ENCODE measurements around the gene IRX6.

Gene IRX6

DNA sequence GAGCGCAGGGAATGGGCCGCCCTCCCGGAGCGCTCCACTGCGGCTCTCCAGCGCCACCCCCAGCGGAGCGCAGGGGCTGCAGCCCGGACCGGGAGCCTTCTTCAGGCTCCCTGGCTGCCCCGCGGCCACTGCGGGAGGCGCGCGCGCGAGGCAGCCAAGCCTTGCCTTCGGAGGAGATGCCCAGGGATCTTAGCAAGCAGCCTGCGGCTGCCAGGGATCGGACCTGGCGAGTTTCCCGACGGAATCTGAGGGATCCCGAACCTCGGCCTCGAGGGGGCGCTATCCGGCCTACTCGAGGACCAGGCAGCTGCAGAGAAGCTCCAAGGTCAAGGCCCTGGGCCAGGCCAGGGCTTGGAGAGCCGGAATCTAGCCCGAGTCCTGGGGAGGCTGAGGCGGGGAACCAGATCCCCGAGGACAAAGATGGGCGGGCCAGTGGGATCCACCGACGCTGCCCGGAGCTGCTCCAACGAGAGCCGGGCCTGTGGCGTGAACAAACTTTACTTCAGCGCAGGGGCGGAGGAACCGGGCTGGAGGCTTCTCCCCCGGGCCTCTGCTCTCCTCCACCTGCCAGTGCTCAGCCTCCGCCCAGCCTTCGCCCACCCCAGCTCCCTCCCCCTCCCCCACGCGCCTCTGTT, at the start of gene IRX6:
Gene IRX6 (plus strand): TSS at position 567 of the 635 bp plus-strand sequence. CDS start 889 bp downstream, outside the sequence.
- Mint-ChIP-seq H3K9me3 (no peaks in the 10 kb centered on the region), H3K27me3 (peaks cover 46% of the 10 kb centered on the region), H3K4me3 (no peak within 1 kb of the TSS), H3K27ac (no peak within 1 kb of the TSS), H3K36me3 (ENCODE audit: low read depth) (no peaks in the 10 kb centered on the region), H3K4me1 (ENCODE audit: low read depth) (no peaks in the 10 kb centered on the region)

DNA sequence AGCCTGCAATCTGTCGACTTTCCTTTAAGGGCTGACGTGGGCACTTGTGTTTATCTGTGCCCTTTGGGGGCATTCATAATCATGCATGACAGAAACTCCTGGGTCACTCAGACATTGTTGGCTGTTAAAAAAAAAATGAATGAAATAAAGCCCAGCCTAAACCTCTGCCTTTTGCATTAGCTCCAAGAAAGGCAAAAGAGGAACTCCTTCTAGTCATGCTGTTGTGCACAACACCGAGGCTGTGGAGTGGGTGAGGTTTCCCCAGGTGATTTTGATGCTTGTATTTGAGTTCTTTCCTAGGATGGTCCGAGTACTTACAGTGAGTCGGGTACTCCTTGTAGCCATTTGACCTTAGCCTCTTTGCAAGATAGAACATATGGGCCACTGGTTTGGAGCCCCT, 49.6 kb upstream of the IRX6 start:
- H3K9me3 Mint-ChIP-seq: no peaks in the 10 kb centered on the region
- H3K27ac Mint-ChIP-seq: no peak overlapping the region
- peaks cover 2% of the 10 kb centered on the region for H3K27me3 Mint-ChIP-seq
- no peak overlapping the region for H3K4me3 Mint-ChIP-seq
- H3K4me1 Mint-ChIP-seq (ENCODE audit: low read depth): no peaks in the 10 kb centered on the region
- no peaks in the 10 kb centered on the region for H3K36me3 Mint-ChIP-seq (ENCODE audit: low read depth)

DNA sequence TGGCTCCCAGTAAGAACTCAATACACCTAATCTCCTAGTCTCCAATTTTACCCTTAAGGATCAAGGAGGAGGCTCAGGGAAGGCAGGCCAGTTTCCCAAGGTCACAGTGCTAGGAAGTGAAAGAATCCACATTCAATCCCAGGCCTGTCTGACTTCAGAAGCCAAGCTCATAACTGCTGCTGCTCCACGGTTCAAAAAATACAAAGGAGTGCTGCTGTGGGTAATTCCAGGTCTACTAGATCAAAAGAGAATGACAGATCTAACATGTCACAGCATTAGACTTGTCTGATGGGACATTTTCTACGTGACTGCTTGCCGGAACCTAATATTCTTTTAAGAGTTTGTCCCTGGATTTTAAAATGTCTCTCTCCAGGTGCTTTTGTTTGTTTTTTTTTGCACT, 48.8 kb upstream of the IRX6 start:
- no peaks in the 10 kb centered on the region for H3K4me1 Mint-ChIP-seq (ENCODE audit: low read depth)
- H3K27me3 Mint-ChIP-seq: no peaks in the 10 kb centered on the region
- H3K4me3 Mint-ChIP-seq: no peak overlapping the region
- H3K27ac Mint-ChIP-seq: no peak overlapping the region
- H3K36me3 Mint-ChIP-seq (ENCODE audit: low read depth): no peaks in the 10 kb centered on the region
- no peaks in the 10 kb centered on the region for H3K9me3 Mint-ChIP-seq

DNA sequence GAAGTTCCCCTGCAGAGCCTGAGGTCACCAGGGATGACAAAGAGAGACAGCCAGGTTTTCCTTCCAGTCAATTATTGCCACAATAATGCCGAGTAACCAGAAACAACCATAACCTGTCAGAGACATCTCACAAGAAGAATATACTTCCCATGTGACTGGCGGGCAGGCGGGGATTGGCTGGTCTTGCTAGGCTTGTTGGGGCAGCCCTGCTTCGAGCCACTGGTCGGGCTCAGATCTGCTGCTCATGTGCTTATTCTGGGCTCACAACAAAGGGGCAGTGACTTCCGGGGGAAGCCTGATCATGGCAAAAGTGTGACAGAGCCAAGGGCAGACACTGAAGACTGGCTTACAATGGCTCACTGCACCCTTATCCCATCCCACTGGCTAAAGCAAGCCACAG, 48.1 kb upstream of the IRX6 start:
- Mint-ChIP-seq H3K36me3 (ENCODE audit: low read depth) (no peaks in the 10 kb centered on the region), H3K4me3 (no peak overlapping the region), H3K27ac (no peak overlapping the region), H3K4me1 (ENCODE audit: low read depth) (no peaks in the 10 kb centered on the region), H3K27me3 (peaks cover 3% of the 10 kb centered on the region), H3K9me3 (no peaks in the 10 kb centered on the region)

GRCh38 chr16:55277536-55277935, 46.5 kb upstream of the IRX6 start:
- no peaks in the 10 kb centered on the region for H3K36me3 Mint-ChIP-seq (ENCODE audit: low read depth)
- H3K27me3 Mint-ChIP-seq: peaks cover 3% of the 10 kb centered on the region
- H3K9me3 Mint-ChIP-seq: no peaks in the 10 kb centered on the region
- H3K4me3 Mint-ChIP-seq: no peak overlapping the region
- no peak overlapping the region for H3K27ac Mint-ChIP-seq
- no peaks in the 10 kb centered on the region for H3K4me1 Mint-ChIP-seq (ENCODE audit: low read depth)

- Mint-ChIP-seq H3K9me3 (no peaks in the 10 kb centered on the region), H3K27me3 (peaks cover 3% of the 10 kb centered on the region), H3K4me3 (no peak overlapping the region), H3K27ac (no peak overlapping the region), H3K4me1 (ENCODE audit: low read depth) (no peaks in the 10 kb centered on the region), H3K36me3 (ENCODE audit: low read depth) (no peaks in the 10 kb centered on the region)
Observed at GRCh38 chr16:55279598-55279997, 44.4 kb upstream of the IRX6 start.

DNA sequence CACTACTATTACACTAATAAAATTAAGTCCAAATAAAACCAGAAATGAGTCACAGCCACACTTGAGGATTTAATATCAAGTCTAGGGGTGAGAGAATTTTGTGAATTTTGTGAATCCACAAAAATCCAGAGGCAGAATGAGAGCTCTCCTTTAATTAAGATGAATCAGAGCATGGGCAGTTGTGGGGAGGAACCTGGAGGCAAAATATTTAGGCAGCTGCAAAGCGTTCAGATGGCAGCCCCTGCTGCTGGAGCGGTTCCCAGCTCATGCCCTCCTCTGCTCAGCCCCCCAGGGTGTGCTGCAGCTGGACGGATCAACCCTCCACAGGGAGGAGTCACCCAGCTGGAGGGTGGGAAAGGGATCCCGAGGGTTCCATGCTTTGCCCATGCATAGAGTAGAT, 43.4 kb upstream of the IRX6 start:
- Mint-ChIP-seq H3K4me1 (ENCODE audit: low read depth) (no peaks in the 10 kb centered on the region), H3K27ac (no peak overlapping the region), H3K36me3 (ENCODE audit: low read depth) (no peaks in the 10 kb centered on the region), H3K4me3 (no peak overlapping the region), H3K27me3 (peaks cover 3% of the 10 kb centered on the region), H3K9me3 (no peaks in the 10 kb centered on the region)

DNA sequence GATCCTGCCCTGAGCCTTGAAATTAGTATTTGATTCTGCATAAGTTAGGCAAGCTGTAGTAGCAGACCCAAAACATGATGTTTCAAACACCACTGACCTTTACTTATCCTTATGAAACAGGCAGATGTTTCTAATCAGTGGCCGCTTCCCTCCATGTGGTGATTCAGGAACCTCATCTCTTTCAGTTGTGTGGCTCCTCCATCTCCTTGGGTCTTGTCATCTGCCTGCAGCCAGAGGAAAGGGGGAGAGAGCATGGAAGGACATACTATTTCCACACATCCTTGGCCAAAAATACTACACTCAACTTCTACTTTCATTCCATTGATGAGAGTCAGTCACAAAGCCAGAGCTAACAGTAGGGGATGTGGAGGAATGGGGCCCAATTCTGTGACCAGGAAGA, 41.6 kb upstream of the IRX6 start:
- no peak overlapping the region for H3K27ac Mint-ChIP-seq
- peaks cover 6% of the 10 kb centered on the region for H3K9me3 Mint-ChIP-seq
- no peak overlapping the region for H3K4me3 Mint-ChIP-seq
- no peaks in the 10 kb centered on the region for H3K4me1 Mint-ChIP-seq (ENCODE audit: low read depth)
- no peaks in the 10 kb centered on the region for H3K36me3 Mint-ChIP-seq (ENCODE audit: low read depth)
- peaks cover 3% of the 10 kb centered on the region for H3K27me3 Mint-ChIP-seq

DNA sequence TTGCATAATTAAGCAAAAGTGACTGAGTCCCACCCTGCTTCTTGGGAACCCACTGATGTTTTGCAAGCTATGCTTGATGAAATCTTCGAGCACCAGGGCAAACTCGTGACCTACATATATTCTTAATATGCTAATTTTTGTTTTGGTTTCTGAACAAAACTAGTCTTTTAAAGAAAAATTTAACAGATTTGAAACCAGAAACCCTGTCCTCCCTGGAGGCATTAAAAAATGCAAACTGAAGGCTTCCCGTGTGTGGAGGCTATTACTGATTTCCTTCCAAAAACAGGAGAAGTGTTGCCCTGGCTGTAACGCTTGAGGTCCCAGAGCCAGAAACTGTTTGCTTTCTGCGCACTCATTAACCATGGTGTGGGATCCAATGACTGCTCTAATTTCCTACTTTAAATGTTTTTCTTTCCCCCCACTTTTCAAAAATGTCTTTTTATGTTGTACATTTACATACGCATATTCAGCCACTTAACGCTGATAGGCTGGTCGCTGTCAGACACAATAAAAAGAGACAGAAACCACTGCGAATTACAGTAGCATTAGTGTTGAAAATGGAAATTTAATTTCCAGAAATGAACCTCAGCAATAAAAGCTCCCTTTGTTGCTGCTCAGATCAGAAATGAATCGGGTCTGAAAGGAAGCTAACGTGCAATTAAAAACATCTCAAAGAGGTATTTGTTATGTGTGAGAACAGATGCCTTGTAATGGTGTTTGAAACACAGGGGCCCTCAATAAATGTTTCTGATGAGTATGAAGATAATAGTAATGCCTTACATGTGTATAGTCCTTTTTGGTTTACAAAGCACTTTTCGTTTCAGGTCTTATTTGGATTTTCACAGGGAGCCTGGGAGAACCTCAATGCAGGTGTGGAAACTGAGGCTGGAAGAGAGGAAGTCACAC, 39.9 kb upstream of the IRX6 start:
- H3K36me3 Mint-ChIP-seq (ENCODE audit: low read depth): no peaks in the 10 kb centered on the region
- peaks cover 3% of the 10 kb centered on the region for H3K27me3 Mint-ChIP-seq
- no peak overlapping the region for H3K4me3 Mint-ChIP-seq
- H3K4me1 Mint-ChIP-seq (ENCODE audit: low read depth): no peaks in the 10 kb centered on the region
- H3K9me3 Mint-ChIP-seq: peaks cover 10% of the 10 kb centered on the region
- no peak overlapping the region for H3K27ac Mint-ChIP-seq

DNA sequence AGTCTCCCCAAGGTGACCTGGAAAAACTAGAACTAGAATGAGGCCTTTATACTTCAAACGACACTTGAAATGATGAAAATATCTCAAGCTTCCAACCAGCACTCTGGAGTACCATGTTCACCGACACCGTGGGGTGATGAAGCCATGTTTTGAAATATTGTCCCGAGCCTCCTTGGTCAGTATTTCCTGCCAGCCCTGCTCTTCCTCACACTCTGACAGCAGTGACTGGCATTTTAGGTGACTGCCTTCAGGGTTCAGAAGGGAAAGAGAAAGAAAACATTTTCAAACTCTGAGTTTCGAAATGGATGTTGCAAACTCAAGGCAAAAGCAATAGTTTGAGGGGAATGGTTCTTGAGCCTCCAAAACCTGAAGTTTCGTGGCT, 39.3 kb upstream of the IRX6 start:
- Mint-ChIP-seq H3K9me3 (peaks cover 14% of the 10 kb centered on the region), H3K4me1 (ENCODE audit: low read depth) (no peaks in the 10 kb centered on the region), H3K36me3 (ENCODE audit: low read depth) (no peaks in the 10 kb centered on the region), H3K27ac (no peak overlapping the region), H3K27me3 (peaks cover 3% of the 10 kb centered on the region), H3K4me3 (no peak overlapping the region)

- no peak overlapping the region for H3K27ac Mint-ChIP-seq
- peaks cover under 1% of the 10 kb centered on the region for H3K27me3 Mint-ChIP-seq
- H3K4me3 Mint-ChIP-seq: no peak overlapping the region
- H3K9me3 Mint-ChIP-seq: peaks cover 14% of the 10 kb centered on the region
- H3K36me3 Mint-ChIP-seq (ENCODE audit: low read depth): no peaks in the 10 kb centered on the region
- H3K4me1 Mint-ChIP-seq (ENCODE audit: low read depth): no peaks in the 10 kb centered on the region
Observed at GRCh38 chr16:55285586-55285985, 38.4 kb upstream of the IRX6 start.

- H3K9me3 Mint-ChIP-seq: peaks cover 14% of the 10 kb centered on the region
- H3K36me3 Mint-ChIP-seq (ENCODE audit: low read depth): no peaks in the 10 kb centered on the region
- H3K27me3 Mint-ChIP-seq: peaks cover 3% of the 10 kb centered on the region
- no peak overlapping the region for H3K4me3 Mint-ChIP-seq
- no peak overlapping the region for H3K27ac Mint-ChIP-seq
- H3K4me1 Mint-ChIP-seq (ENCODE audit: low read depth): no peaks in the 10 kb centered on the region
Observed at GRCh38 chr16:55289353-55289752, 34.6 kb upstream of the IRX6 start.

DNA sequence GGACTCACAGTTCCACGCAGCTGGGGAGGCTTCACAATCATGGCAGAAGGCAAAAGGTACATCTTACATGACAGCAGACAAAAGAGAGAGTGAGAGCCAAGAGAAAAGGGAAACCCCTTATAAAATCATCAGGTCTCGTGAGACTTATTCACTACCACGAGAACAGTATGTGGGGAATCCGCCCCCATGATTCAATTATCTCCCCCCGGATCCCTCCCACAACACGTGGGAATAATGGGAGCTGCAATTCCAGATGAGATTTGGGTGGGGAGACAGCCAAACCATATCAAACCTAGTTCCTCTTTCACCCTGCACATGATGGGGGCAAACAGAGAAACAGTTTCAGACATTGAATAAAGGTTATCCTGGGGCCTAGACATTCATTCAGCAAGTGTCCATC, 32.2 kb upstream of the IRX6 start:
- no peak overlapping the region for H3K4me3 Mint-ChIP-seq
- no peaks in the 10 kb centered on the region for H3K4me1 Mint-ChIP-seq (ENCODE audit: low read depth)
- no peaks in the 10 kb centered on the region for H3K36me3 Mint-ChIP-seq (ENCODE audit: low read depth)
- H3K9me3 Mint-ChIP-seq: peaks cover 14% of the 10 kb centered on the region
- H3K27me3 Mint-ChIP-seq: peaks cover 3% of the 10 kb centered on the region
- no peak overlapping the region for H3K27ac Mint-ChIP-seq

- Mint-ChIP-seq H3K9me3 (peaks cover 7% of the 10 kb centered on the region), H3K4me1 (ENCODE audit: low read depth) (no peaks in the 10 kb centered on the region), H3K27me3 (peaks cover 3% of the 10 kb centered on the region), H3K4me3 (no peak overlapping the region), H3K36me3 (ENCODE audit: low read depth) (no peaks in the 10 kb centered on the region), H3K27ac (no peak overlapping the region)
Observed at GRCh38 chr16:55292491-55292890, 31.5 kb upstream of the IRX6 start.

DNA sequence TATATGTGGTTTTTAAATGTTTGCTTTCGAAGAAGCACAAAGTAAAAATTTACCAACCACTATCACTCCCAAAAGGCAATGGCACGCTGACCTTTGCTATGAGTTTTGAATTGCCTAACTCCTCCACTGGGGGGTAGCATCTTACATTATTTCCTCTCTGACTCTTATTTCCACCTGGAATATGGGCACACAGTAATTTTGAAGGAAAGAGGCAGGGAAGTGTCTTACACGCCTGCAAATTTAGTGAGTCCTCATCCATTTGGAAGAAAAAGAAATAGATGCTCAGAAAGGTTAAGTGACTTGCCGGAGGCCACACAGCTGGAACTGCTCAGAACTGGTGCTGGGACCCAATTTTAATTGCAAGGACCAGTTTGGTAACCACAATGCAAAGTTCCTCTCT, 29.9 kb upstream of the IRX6 start:
- no peaks in the 10 kb centered on the region for H3K4me1 Mint-ChIP-seq (ENCODE audit: low read depth)
- no peaks in the 10 kb centered on the region for H3K36me3 Mint-ChIP-seq (ENCODE audit: low read depth)
- no peak overlapping the region for H3K27ac Mint-ChIP-seq
- H3K4me3 Mint-ChIP-seq: no peak overlapping the region
- H3K27me3 Mint-ChIP-seq: peaks cover 3% of the 10 kb centered on the region
- H3K9me3 Mint-ChIP-seq: peaks cover 3% of the 10 kb centered on the region
